HG02840 (cell line): ENCODE results near the gene LRG1.

Source experiments
- ATAC-seq: cut with Tn5 transposase; IDR thresholded peaks from one replicate; pipeline ENCODE4 v1.9.1; 2021; ENCODE audit warnings: mild to moderate bottlenecking, moderate library complexity, moderate number of reproducible peaks; ENCODE audit not compliant: unreplicated experiment, low FRiP score

LRG1 gene

GRCh38 chr19:4513248-4513647 is 26.6 kb downstream of the LRG1 start:
- ATAC-seq, result no peak

- no peak for ATAC-seq
These were observed 27.8 kb downstream of the LRG1 start for GRCh38 chr19:4512070-4512469.

GRCh38 chr19:4511300-4512054 is 28.4 kb downstream of the LRG1 start:
- ATAC-seq, result no peak

GRCh38 chr19:4510435-4511255 is 29.2 kb downstream of the LRG1 start:
- ATAC-seq, result no peak

- no peak for ATAC-seq
These were observed 31.1 kb downstream of the LRG1 start for GRCh38 chr19:4508698-4509097.

- ATAC-seq, result no peak
These were observed 32.0 kb downstream of the LRG1 start for GRCh38 chr19:4507804-4508203.

- ATAC-seq, result no peak
These were observed 32.7 kb downstream of the LRG1 start for GRCh38 chr19:4507150-4507452.

GRCh38 chr19:4506449-4507149 is 33.2 kb downstream of the LRG1 start:
- ATAC-seq, result no peak

- ATAC-seq, result no peak
These were observed 34.0 kb downstream of the LRG1 start for GRCh38 chr19:4505570-4506448.

- no peak for ATAC-seq
These were observed 34.8 kb downstream of the LRG1 start for GRCh38 chr19:4504891-4505569.

DNA sequence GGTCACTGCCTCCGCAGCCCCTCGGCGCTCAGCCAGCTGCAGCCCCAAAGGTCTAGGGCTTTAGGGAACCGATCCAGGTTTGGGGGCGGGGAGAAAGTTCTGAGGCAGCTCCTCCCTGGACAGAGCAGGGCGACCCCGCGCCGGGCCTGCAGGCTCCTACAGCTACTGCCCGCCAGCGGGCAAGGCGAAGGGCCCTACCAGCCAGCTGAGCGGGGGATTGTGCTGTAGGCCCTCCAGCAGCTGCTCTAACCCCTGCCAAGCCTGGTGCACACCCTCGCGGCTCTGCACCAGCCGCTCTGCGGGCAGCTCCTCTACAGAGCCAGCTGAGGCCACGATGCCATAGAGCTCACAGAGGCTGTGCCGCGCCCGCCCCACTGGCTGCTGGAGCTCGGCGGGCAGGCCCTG is 35.5 kb downstream of the LRG1 start:
- no peak for ATAC-seq

DNA sequence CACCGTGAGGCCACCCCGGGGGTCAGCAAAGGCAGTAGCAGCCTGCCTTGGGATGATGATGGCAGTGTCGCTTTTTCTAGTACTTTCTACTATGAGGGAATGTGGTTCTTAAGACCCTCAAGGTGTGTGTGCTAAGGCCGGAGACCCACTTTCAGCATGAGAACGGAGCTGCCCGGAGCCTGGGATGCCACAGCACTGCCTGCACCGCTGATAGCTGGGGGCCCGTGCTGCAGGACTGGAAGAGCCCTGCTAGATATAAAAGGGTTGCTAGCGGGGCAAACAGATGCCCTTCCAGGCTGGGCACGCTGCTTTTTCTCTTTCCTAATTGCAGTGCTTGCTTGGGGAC is 36.0 kb downstream of the LRG1 start:
- ATAC-seq, result no peak

- no peak for ATAC-seq
These were observed 36.6 kb downstream of the LRG1 start for GRCh38 chr19:4503132-4503824.

DNA sequence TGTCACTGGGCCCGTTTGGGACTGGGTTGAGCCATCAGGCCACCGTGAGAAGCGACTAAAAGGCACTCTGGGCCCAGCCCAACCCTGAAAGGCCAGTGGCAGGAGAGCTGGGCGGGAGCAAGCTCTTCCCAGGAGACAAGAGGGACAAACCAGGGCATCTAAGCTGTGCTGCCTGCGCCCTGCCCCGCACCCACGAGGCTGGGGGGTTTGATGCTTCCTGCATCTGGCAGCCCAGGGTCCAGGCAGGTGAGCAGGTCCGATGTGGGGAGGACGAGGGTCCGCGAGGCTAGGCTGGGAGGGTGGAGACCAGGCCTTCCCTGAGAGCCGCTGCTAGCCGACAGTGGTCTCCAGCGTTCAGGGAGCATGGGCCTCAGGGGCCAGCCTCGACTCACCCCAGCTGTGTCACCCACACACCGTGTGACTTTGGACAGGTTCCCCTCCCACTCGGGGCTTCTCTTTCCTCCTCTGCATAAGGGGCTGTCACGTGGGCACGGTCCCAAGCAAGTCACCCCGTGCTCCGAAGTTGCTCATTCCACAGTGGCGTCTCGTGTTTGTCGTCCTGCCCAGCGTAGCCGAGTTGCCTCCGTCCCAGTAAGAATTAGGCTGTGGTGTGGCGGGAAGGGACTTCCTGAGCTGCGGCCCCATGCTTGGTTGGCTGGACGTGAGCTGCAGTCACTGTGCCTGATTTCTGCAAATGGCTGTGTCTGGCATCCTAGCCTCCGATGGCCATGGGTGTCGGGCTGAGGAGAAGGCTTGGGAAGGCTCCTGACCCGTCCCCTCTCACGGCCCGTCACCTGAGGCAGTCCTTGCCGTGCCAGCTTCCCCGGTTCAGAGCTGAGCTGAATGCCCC is 37.3 kb downstream of the LRG1 start:
- no peak for ATAC-seq

GRCh38 chr19:4501691-4502090 is 38.1 kb downstream of the LRG1 start:
- ATAC-seq, result no peak

GRCh38 chr19:4500841-4501591 is 38.8 kb downstream of the LRG1 start:
- ATAC-seq, result no peak

GRCh38 chr19:4499855-4500254 is 40.0 kb downstream of the LRG1 start:
- no peak for ATAC-seq

GRCh38 chr19:4499318-4499717 is 40.5 kb downstream of the LRG1 start:
- no peak for ATAC-seq
